Measurements from ENCODE around the gene BLTP1. TPM values are rescaled to one million over a fixed set of nuclear protein-coding genes. Genes with fewer than 3 reads are reported as not detected.
A peak's percentile ranks its signal among the peaks of the same experiment; 100 is the strongest.

The BLTP1 gene
- total RNA-seq, 3 donors from 2014 or later: 8.9 to 11.3 (median 10.7) TPM

DNA sequence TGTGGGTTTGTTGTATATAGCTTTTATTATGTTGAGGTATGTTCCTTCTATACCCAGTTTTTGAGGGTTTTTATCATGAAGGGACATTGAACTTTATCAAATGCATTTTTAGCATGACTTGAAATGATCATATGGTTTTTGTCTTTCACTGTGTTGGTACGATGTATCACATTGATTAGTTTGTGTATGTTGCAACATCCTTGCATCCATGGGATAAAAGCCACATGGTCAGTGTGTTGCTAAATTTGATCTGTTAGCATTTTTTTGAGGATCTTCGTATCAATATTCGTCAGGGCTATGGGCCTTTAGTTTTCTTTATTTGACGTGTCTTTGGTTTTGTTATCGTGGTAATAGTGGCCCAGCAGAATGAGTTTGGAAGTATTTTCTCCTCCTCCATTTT, 11.3 kb upstream of the BLTP1 start:
- Mint-ChIP-seq H3K9me3 (no peaks in the 10 kb centered on the region), H3K4me1 (ENCODE audit: low read depth) (no peaks in the 10 kb centered on the region), H3K27me3 (ENCODE audit: low read depth) (peaks cover 6% of the 10 kb centered on the region), H3K36me3 (ENCODE audit: insufficient read depth) (no peaks in the 10 kb centered on the region), H3K4me3 (no peak overlapping the region)
- DNase-seq: no peak
- ATAC-seq: no peak

DNA sequence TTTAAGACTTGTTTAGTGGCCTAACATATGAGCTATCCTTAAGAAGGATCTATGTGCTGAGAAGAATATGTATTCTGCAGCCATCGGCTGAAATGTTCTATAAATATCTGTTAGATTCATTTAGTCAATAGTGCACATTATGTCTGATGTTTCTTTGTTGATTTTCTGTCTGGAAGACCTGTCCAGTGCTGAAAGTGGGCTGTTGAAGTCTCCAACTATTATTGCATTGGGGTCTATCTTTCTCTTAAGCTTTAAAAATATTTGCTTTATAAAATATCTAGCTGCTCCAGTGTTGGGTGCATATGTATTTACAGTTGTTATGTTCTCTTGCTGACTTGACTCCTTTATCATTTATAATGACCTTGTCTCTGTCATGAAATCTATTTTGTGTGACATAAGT, 9.4 kb upstream of the BLTP1 start:
- Mint-ChIP-seq H3K36me3 (ENCODE audit: insufficient read depth) (no peaks in the 10 kb centered on the region), H3K4me3 (no peak overlapping the region), H3K4me1 (ENCODE audit: low read depth) (no peaks in the 10 kb centered on the region), H3K27me3 (ENCODE audit: low read depth) (peaks cover 6% of the 10 kb centered on the region), H3K9me3 (no peaks in the 10 kb centered on the region)
- ATAC-seq: no peak
- no peak for DNase-seq

DNA sequence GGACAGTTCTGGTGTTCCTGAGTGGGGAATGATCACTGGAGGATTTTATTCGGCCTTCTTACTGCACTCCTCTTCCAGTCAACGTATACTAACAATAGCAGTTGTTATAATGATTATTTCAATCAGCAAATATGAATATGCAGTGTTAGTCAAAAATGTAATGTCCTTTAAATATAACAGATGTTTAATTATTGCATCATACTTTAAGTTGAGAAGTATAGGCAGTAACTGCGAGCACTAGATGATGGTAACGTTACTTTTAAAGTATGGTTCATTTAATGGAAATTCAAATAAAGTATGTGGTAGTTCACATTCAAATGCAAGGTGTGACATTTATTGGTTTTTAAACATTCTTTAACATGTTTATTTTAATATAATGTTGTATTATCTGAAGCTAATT, 5.5 kb upstream of the BLTP1 start:
- DNase-seq (no peak), ATAC-seq (no peak)
- Mint-ChIP-seq H3K4me1 (ENCODE audit: low read depth) (peaks cover 23% of the 10 kb centered on the region), H3K9me3 (no peaks in the 10 kb centered on the region), H3K27me3 (ENCODE audit: low read depth) (peaks cover 6% of the 10 kb centered on the region), H3K36me3 (ENCODE audit: insufficient read depth) (no peaks in the 10 kb centered on the region), H3K4me3 (no peak overlapping the region)

DNA sequence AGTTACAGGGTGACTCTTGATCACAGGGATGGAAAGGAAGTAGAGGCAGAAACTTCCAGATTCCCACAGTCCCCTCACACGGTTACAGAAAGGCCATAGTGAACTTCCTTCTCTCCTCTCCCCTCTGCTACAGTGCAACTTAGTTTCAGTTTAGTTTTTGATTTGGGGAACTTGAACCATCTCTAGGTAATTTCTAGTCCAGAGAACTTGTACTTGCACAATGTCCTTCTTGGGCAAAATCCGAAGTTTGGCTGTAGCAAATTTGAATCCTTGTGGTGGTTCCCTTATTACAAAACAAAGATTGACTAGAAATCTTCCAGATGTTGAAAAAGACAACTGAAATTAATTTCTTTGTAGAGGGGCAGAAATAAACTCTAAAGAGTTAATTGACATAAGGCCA, 1.2 kb upstream of the BLTP1 start:
- ATAC-seq: no peak
- Mint-ChIP-seq H3K27me3 (ENCODE audit: low read depth) (no peaks in the 10 kb centered on the region), H3K4me1 (ENCODE audit: low read depth) (peaks cover 44% of the 10 kb centered on the region), H3K9me3 (no peaks in the 10 kb centered on the region), H3K4me3 (peak overlapping the region; percentile 93), H3K36me3 (ENCODE audit: insufficient read depth) (peaks cover 5% of the 10 kb centered on the region)
- no peak for DNase-seq

DNA sequence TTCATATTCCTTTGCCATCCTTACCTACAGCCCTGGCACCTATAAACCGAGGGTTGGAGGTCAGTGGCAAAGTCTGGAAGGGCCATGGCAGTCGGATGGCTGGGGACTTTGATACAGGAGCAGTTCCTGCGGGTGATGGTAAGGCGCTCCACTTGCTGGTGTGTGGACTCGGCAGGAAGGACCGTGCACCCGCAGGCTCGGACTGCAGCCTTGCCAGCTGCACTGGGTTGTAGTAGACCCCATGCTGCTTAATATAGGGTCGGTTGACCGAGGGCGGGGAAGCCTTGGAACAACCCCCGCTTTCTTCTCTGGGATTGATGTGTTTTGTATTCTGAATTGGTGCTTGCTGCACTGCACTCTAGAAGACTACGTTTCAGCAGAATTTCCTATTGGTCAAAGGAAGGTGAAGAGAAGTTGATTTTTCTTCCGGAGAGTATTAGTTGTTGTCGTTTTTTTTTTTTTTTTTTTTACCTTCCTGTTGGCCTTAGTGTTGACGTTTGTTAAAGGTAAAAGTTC, 638 bp downstream of the BLTP1 start:
- Mint-ChIP-seq H3K36me3 (ENCODE audit: insufficient read depth) (peaks cover 18% of the 10 kb centered on the region), H3K4me1 (ENCODE audit: low read depth) (peaks cover 63% of the 10 kb centered on the region), H3K4me3 (peak overlapping the region; percentile 93), H3K27me3 (ENCODE audit: low read depth) (no peaks in the 10 kb centered on the region), H3K9me3 (no peaks in the 10 kb centered on the region)
- no peak for DNase-seq
- peak; percentile 15 to 29 for ATAC-seq

DNA sequence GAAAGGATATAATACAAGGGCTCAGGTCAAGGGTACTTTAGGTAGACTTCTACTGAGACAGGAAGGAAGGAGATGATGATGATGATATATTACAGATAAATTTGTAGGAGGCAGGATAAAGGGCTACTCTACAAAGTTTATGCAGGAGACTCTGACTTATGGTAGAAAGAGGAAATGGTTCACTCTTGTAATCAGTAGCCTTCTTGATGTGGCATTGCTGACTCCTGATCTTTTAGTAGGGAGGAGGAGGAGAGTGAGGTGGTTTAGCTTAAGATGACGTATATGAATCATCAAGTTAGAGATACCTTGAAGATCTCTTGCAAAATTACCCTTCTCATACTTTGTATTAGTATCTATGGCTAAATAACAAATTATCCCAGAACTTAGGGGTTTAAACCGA, 4.7 kb downstream of the BLTP1 start:
- Mint-ChIP-seq H3K36me3 (ENCODE audit: insufficient read depth) (peaks cover 26% of the 10 kb centered on the region), H3K4me3 (peak overlapping the region; percentile 9), H3K9me3 (no peaks in the 10 kb centered on the region), H3K27me3 (ENCODE audit: low read depth) (no peaks in the 10 kb centered on the region), H3K4me1 (ENCODE audit: low read depth) (peaks cover 59% of the 10 kb centered on the region)
- no peak for DNase-seq
- ATAC-seq: peak; percentile 53 to 54

DNA sequence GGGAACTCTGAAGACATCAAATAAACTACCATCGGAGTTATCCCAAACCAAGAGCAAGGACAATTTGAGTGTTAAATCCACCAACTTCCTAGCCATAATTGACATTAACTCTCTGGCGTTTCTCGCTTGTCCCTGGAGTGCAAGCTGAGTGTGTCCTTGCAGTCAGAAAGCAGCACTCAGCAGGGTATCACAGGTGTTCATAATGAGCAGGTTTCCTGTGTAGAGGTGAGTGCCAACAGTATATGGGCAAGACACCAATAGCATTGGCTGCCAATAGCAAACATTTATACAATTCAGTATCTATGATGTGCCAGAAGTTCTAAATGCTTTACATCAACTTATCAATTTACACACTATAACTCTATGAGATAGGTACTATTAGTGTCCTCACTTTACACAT, 11.2 kb downstream of the BLTP1 start:
- Mint-ChIP-seq H3K4me3 (no peak overlapping the region), H3K27me3 (ENCODE audit: low read depth) (no peaks in the 10 kb centered on the region), H3K4me1 (ENCODE audit: low read depth) (peaks cover 44% of the 10 kb centered on the region), H3K36me3 (ENCODE audit: insufficient read depth) (peaks cover 8% of the 10 kb centered on the region), H3K9me3 (no peaks in the 10 kb centered on the region)
- DNase-seq (no peak), ATAC-seq (no peak)

DNA sequence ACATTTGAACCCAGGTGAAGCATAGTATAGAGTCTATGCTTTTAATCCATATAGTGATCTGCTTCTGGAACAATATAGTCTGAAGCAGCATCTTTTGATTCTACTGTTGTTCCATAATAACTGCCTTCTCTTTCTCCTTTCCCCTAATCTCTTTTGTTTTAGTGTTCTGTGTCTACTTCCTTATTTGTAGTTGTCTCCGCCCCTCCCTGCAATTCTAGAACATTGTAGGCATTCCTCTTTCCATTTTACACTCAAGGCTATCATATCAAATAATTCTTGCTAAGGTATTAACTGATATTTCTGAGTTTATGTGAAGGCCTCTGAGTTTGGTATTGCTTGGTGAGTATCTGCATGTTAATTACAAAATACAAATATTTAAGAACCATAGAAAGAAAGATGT, 11.6 kb downstream of the BLTP1 start:
- Mint-ChIP-seq H3K27me3 (ENCODE audit: low read depth) (no peaks in the 10 kb centered on the region), H3K4me1 (ENCODE audit: low read depth) (peaks cover 44% of the 10 kb centered on the region), H3K4me3 (no peak overlapping the region), H3K36me3 (ENCODE audit: insufficient read depth) (peaks cover 8% of the 10 kb centered on the region), H3K9me3 (no peaks in the 10 kb centered on the region)
- no peak for ATAC-seq
- DNase-seq: no peak

DNA sequence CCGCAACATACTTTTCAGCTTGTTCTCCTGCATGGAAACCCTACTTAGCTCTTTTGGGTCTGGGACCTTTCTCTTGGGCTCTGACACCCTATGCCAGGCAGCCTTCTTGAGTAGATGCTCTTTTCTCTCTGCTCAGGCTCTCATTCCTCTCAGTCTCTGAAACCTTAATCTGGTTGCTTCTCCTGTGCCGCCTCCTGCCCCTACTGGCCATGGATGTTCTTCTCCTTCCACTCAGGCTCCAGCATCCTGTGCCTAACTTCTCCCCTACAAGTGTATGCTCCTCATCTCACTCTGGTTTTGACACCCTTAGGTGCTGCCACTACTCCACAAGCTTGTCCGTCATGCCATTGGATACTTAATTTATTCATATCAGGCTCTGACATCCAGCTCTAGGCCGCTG, 15.2 kb downstream of the BLTP1 start:
- ATAC-seq (no peak), DNase-seq (no peak)
- Mint-ChIP-seq H3K36me3 (ENCODE audit: insufficient read depth) (peaks cover 8% of the 10 kb centered on the region), H3K9me3 (no peaks in the 10 kb centered on the region), H3K4me1 (ENCODE audit: low read depth) (peaks cover 35% of the 10 kb centered on the region), H3K4me3 (no peak overlapping the region), H3K27me3 (ENCODE audit: low read depth) (no peaks in the 10 kb centered on the region)

DNA sequence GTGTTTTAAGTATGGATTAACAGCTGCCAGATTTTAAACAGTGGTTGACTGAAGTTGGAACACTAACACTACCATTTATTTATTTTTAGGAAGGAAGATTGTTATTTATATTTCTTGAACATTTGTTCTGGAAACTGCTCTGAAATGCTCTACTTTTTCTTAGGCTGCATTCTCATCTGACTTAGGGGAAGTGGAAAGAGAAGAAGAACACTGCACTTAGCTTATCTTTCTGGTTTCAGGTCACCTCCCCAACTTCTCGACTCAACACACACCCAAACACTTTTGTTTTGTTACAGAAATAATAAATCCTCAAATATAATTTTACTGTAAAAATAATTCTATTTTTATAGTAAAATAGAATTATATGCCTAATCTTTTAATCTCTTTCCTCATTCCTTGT, 18.6 kb downstream of the BLTP1 start:
- no peak overlapping the region for H3K4me3 Mint-ChIP-seq
- no peaks in the 10 kb centered on the region for H3K9me3 Mint-ChIP-seq
- H3K36me3 Mint-ChIP-seq (ENCODE audit: insufficient read depth): peaks cover 17% of the 10 kb centered on the region
- ATAC-seq: no peak
- no peaks in the 10 kb centered on the region for H3K27me3 Mint-ChIP-seq (ENCODE audit: low read depth)
- H3K4me1 Mint-ChIP-seq (ENCODE audit: low read depth): peaks cover 27% of the 10 kb centered on the region
- no peak for DNase-seq

DNA sequence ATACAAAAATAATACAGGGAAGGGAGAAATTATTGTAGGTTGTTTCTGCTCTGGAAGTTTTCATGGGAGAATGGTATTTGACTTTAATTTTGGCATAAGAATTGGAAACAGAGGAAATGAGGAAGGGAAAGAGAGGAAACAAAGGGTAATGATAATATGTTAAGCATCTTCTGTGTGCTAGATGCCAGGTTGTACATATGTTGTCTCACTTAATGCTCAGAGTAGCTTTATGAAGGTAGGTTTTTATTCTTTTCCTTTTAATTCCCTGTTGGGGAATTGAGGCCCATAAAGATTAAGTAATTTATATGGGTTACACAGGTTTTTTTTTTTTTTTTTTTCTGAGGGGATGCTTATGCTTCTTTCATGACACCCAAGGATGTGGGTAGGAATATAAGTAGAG, 19.2 kb downstream of the BLTP1 start:
- Mint-ChIP-seq H3K36me3 (ENCODE audit: insufficient read depth) (peaks cover 17% of the 10 kb centered on the region), H3K27me3 (ENCODE audit: low read depth) (no peaks in the 10 kb centered on the region), H3K4me1 (ENCODE audit: low read depth) (peaks cover 27% of the 10 kb centered on the region), H3K9me3 (no peaks in the 10 kb centered on the region), H3K4me3 (no peak overlapping the region)
- DNase-seq (no peak), ATAC-seq (no peak)

DNA sequence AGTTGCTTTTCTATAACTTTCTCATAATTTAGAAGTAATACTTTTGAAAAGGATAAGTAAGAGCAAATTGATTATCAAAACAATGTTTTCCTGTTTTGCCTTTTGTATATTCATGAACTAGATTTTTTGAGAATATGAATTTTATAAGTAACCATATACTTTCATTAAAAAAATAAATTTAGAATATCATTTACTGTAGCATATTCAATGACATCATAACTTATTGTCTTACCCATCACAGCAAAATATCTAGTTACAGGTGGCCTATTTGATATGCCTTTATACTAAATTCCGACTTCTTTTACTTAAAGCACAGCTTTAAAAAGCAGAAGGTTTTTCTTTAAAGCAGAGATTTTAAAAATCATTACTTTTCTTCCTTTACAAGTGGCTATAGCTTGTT, 20.1 kb downstream of the BLTP1 start:
- H3K4me3 Mint-ChIP-seq: no peak overlapping the region
- H3K4me1 Mint-ChIP-seq (ENCODE audit: low read depth): peaks cover 20% of the 10 kb centered on the region
- ATAC-seq: no peak

DNA sequence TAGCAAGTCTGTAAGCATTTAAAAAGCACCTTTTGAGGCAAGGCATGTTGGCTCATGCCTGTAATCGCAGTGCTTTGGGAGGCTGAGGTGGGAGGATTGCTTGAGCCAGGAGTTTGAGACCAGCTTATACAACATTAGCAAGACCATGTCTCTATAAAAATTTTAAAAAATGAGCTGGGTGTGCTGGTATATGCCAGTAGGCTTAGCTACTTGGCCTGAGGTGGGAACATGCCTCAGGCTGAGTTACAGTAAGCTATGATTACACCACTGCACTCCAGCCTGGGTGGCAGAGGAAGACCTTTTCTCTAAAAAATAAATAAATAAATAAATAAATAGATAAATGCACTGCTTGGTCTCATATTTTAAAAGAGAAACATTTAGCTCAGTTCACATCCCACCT, 26.8 kb downstream of the BLTP1 start:
- no peak overlapping the region for H3K4me3 Mint-ChIP-seq
- no peaks in the 10 kb centered on the region for H3K9me3 Mint-ChIP-seq
- no peak for DNase-seq
- H3K27me3 Mint-ChIP-seq (ENCODE audit: low read depth): no peaks in the 10 kb centered on the region
- H3K36me3 Mint-ChIP-seq (ENCODE audit: insufficient read depth): peaks cover 35% of the 10 kb centered on the region
- no peak for ATAC-seq
- H3K4me1 Mint-ChIP-seq (ENCODE audit: low read depth): no peaks in the 10 kb centered on the region

More for the DNA sequence above, 20.1 kb downstream of the BLTP1 start:
- Mint-ChIP-seq H3K36me3 (ENCODE audit: insufficient read depth) (peaks cover 22% of the 10 kb centered on the region), H3K9me3 (no peaks in the 10 kb centered on the region), H3K27me3 (ENCODE audit: low read depth) (no peaks in the 10 kb centered on the region)
- DNase-seq: no peak

DNA sequence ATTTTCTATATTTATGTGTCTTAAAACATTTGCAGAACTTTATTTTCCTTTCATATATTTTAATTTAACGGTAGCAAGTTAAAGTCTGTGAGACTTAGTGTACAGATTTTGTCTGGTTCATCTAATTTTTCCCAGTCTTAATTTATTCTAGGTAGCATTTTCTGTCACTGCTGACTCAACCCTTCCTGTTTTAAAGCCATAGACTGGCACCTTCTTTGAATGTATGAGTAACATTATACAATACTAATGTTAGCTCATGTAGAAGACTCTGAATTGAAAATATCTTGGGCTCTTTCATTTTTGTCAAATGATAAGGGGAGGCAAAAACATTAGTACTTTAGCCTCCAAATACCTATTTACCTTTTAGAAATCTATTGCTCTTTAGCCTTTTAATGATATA, 43.6 kb downstream of the BLTP1 start:
- no peak for DNase-seq
- peaks cover 22% of the 10 kb centered on the region for H3K36me3 Mint-ChIP-seq (ENCODE audit: insufficient read depth)
- peak; percentile 51 to 69 for ATAC-seq
- H3K4me1 Mint-ChIP-seq (ENCODE audit: low read depth): peaks cover 8% of the 10 kb centered on the region
- H3K9me3 Mint-ChIP-seq: no peaks in the 10 kb centered on the region
- no peaks in the 10 kb centered on the region for H3K27me3 Mint-ChIP-seq (ENCODE audit: low read depth)
- no peak overlapping the region for H3K4me3 Mint-ChIP-seq
